Neural progenitor cell (in vitro differentiated cells): ENCODE measurements around the gene CACTIN.

ENCODE experiments used
- EZH2 ChIP-seq: fragments of 200-600 bp; sonication (generic); IDR thresholded peaks from 2 replicates; pipeline ENCODE4 v1.6.1; 2017; ENCODE audit warnings: antibody characterized with exemption, mild to moderate bottlenecking, moderate library complexity
- TF ChIP-seq, protein P1 (sequence below): fragments of 200-600 bp; sonication (generic); IDR thresholded peaks from 2 replicates; pipeline ENCODE4 v1.5.1; 2017; ENCODE audit warnings: antibody characterized with exemption, mild to moderate bottlenecking

DNA sequence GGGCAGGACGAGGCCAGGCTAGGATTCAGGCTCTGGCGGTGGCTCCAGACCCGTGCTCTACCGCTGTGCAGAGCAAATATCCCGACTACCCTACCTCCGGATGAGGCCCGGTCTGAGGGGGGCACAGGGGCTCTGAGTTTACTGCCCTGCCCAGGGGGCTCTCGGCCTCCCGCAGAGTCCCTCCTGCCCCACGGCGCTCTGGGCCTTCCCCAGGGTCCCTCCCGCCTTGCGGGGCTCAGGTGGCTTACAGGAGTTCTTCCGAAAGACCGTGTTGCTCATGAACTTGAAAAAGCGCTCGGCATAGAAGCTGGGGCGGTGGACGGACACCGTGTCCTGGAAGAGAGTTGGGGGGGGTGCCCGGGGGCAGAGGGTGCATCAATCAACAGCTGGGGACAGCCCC, 19.1 kb upstream of the CACTIN start:
- TF ChIP-seq EZH2: no peak
- TF ChIP-seq, protein P1, sequence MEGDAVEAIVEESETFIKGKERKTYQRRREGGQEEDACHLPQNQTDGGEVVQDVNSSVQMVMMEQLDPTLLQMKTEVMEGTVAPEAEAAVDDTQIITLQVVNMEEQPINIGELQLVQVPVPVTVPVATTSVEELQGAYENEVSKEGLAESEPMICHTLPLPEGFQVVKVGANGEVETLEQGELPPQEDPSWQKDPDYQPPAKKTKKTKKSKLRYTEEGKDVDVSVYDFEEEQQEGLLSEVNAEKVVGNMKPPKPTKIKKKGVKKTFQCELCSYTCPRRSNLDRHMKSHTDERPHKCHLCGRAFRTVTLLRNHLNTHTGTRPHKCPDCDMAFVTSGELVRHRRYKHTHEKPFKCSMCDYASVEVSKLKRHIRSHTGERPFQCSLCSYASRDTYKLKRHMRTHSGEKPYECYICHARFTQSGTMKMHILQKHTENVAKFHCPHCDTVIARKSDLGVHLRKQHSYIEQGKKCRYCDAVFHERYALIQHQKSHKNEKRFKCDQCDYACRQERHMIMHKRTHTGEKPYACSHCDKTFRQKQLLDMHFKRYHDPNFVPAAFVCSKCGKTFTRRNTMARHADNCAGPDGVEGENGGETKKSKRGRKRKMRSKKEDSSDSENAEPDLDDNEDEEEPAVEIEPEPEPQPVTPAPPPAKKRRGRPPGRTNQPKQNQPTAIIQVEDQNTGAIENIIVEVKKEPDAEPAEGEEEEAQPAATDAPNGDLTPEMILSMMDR: no peak
